CD1c-positive myeloid dendritic cell (primary cell): ENCODE results near the gene SEPTIN8.
A peak's percentile ranks its signal among the peaks of the same experiment; 100 is the strongest.

Source experiments
- DNase-seq: peaks from one replicate; pipeline ENCODE4 v3.0.0-alpha.2; 2016; ENCODE audit errors: extremely low spot score

SEPTIN8 gene

DNA sequence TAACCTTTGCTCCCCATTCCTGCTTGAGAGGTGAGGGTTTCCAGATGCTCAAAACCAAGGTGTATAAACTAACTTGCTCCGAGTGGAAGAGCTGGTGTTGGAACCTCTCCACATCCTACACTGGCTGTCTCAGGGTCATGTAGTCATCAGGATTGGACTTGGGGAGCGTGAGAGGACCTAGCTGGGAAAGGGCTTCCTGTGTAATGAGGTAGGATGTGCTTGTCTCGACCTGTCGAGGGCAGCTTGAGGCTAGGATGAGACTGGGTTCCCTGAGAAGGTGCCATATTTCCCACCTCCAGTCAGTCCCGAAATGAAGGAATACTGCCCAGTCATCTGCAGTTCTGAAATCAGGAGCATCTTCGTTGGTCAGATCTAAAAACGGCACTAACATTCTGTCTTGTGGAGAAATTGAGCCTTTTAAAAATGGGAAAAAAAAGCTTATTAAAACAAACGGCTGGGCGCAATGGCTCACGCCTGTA lies 28.5 kb downstream of the SEPTIN8 start:
- DNase-seq: no peak

DNA sequence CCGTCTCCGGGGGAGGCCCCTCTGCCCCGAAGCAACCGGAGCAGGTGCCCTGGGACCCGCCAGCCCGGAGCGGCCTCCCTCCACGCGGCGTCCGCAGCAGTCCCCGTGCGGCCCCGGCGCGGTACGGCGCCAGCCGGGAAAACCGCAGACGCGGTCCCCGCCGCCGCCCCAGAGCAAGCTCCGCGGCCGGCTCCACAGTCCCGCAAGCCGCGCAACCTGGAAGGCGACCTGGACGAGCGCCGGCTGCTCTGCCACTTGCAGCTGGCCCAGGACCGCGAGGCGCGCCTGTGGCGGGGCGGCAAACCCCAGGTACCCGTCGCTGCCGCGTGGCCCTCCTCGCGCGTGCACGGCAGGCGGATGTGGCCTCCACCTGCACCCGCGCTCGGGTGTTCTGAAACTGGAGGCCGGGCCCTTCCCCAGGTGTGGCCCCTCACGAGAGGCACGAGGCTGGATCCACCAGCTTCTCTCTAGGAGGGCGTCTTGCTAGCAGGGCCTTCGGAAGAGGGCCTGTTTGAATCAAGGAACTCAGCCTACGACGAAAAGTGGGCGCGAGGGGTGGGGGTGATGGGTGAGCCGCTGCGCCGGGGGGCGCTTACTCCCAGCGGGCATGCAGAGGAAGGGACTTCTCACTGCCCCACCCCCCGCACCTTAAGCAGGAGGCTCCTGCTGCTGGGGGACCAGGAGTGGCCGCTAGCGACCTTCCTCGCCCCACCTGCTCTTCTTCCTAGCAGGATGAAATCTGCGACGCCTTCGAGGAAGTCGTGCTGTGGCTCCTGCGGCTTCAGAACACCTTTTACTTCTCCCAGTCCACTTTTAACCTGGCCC lies 29.2 kb downstream of the SEPTIN8 start:
- DNase-seq: no peak

DNA sequence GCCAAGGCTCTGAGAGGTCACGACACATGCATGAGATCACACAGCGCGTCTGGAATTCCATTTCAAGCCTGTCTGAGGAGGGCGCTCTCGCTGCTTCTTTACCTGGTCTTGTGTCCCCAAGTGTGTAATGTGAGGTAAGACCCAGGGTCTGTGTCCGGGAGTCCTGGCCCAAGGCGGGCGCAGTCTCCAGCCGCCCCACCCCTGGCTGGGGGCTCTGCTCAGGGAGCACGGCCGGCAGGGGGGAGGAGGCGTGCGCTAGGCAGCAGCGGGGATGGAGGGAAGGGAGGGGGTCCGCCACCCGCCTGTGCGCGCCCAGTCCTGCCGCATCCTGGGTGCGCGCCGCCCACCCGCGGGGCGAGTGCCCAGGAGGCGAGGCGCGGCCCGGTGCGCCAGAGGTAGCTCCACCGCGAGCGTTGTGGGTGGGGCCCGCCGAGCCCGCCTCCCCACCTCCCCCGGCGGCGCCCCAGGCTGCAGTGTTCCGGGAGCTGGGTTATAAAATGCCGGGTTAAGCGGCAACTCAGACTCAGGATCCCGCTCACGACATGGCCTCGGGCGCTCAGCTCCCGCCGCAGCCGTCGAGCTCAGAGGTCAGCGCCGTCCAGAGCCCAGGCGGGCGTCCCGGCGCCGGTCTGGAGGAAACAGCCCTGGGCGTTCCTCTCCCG lies 30.0 kb downstream of the SEPTIN8 start, which contains the start of gene CCNI2:
Gene CCNI2 (plus strand): TSS at position 473 of the 662 bp plus-strand sequence. CDS start 70 bp downstream, at position 543.
- DNase-seq: peak; percentile 33

DNA sequence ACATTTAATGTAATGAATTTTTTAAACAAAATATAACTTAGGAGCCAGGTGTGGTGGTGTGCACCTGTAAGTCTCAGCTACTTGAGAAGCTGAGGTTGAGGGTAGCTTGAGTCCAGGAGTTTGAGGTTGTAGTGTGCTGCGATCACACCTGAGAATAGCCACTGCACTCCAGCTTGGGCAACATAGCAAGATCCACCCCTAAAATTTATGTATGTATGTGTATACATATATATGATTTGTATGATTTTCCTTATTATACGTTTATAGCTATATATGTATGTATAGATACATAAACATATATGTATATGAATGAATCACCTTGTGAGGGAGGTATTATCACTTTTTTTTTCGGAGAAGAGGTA lies 30.5 kb downstream of the SEPTIN8 start:
- DNase-seq: no peak

GRCh38 chr5:132744659-132745058 lies 32.4 kb downstream of the SEPTIN8 start:
- DNase-seq: no peak

- DNase-seq: no peak
Measured at GRCh38 chr5:132742626-132743025, 34.4 kb downstream of the SEPTIN8 start.

DNA sequence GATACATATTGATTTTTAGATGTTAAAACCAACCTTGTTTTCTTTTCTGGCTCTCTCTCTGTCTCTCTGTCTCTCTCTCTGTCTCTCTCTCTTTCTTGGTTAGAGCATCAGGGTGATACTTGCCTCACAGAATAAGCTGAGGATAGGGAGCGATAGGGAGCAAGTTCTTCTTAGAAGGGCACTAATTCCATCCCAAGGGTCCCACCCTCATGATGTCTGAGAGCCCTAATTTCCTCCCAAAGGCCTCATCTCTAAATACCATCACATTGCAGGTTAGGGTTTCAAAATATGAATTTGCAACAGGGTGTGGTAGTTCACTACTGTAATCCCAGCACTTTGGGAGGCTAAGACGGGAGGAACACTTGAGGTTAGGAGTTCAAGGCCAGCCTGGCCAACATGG lies 34.9 kb downstream of the SEPTIN8 start:
- DNase-seq: no peak

DNA sequence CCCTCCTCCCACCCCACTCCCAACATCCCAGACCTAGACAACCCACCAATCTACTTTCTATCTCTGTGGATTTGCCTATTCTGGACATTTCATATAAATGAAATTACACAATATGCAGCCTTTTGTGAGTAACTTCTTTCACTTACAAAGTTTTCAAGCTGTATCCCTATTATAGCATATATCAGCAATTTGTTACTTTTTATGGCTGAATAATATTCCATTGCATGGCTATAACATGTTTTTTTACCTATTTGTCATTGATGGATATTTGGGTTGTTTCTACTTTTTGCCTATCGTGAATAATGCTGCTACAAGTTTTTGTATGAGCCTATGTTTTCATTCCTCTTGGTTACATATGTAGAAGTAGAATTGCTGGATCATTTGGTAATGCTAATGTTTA lies 37.8 kb downstream of the SEPTIN8 start:
- DNase-seq: no peak

- no peak for DNase-seq
Measured at GRCh38 chr5:132737982-132738681, 38.9 kb downstream of the SEPTIN8 start.

- DNase-seq: peak; percentile 99
Measured at GRCh38 chr5:132736853-132737833, 39.9 kb downstream of the SEPTIN8 start, which contains the start of gene KIF3A. KIF3A (minus strand) TSS chr5:132737546; CDS start chr5:132737419, 127 bp downstream.

- no peak for DNase-seq
Measured at GRCh38 chr5:132734687-132735086, 42.4 kb downstream of the SEPTIN8 start.

DNA sequence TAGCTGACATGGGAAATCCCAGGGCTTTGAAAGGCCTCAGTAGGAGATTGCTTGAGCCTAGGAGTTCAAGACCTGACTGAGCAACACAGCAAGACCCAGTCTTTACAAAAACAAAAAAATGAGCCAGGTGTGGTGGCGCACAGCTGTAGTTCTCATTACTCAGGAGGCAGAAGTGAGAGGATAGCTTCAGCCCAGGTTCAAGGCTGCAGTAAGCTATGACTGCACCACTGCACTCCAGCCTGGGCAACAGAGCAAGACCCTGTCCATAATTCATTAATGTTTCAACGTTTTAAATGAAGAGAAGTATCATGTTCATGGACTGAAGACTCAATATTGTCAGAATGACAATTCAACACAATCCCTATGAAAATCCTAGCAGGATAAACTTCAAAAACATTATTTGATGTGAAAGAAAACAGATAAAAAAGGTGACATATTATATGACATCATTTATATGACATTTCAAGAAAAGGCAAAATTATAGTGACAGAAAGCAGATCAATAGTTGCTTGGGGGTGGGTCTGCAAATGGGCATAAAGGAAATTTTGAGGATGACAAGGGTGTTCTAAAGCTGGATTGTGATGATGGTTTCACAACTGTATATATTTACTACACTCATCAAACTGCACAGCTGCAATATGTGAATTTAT lies 43.4 kb downstream of the SEPTIN8 start:
- no peak for DNase-seq

GRCh38 chr5:132729896-132730295 lies 47.1 kb downstream of the SEPTIN8 start:
- no peak for DNase-seq

- DNase-seq: no peak
Measured at GRCh38 chr5:132725745-132726144, 51.3 kb downstream of the SEPTIN8 start.

DNA sequence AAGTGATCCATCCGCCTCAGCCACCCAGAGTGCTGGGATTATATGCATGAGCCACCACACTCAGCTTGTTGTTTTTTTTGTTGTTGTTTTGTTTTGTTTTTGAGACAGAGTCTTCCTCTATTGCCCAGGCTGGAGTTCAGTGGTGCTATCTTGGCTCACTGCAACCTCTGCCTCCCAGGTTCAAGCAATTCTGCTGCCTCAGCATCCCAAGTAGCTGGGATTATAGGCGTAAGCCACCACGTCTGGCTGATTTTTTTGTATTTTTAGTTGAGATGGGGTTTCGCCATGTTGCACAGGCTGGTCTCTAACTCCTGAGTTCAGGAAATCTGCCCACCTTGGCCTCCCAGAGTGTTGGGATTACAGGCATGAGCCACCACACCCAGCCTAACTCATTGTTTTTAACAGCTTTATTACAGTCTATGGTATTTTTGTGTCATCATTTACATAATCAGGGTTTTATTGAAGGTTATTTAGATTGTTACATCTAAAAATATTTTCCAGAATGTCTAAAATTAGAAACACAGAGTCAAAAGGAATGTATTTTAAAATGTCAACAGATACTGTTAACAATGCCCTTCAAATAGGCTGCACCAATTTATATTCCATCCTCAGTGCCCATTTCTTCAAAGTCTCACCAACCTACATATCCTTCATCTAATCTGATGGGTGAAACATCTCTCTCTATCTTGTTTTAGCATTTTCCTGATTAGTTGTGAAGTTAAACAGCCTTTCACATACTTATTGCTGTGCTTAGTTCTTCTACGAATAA lies 58.3 kb downstream of the SEPTIN8 start:
- no peak for DNase-seq

GRCh38 chr5:132714456-132715307 lies 62.4 kb downstream of the SEPTIN8 start:
- peak; percentile 18 for DNase-seq

- DNase-seq: no peak
Measured at GRCh38 chr5:132708645-132709044, 68.4 kb downstream of the SEPTIN8 start.

GRCh38 chr5:132704875-132705274 lies 72.2 kb downstream of the SEPTIN8 start:
- no peak for DNase-seq
